NCI-H1048 (cell line): ENCODE results near the gene ATE1.
"Not testable (repeated sequence)": the region's sequence is repeated elsewhere in the genome, so short reads cannot be mapped to it uniquely, and the experiment has no call there.

Experiments
- DNase-seq: peaks from one replicate; lab custom pipeline; 2025; lab: John Stamatoyannopoulos, UW

Gene ATE1

GRCh38 chr10:121830101-121830500 is 97.7 kb downstream of the ATE1 start:
- DNase-seq, result no peak

- no peak for DNase-seq
Measured at GRCh38 chr10:121828045-121828444, 99.8 kb downstream of the ATE1 start.

- DNase-seq, result not testable (repeated sequence)
Measured at GRCh38 chr10:121826773-121827172, 101.1 kb downstream of the ATE1 start.

GRCh38 chr10:121823993-121824463 is 103.8 kb downstream of the ATE1 start:
- peak; percentile 23 for DNase-seq

- no peak for DNase-seq
Measured at GRCh38 chr10:121822724-121823123, 105.1 kb downstream of the ATE1 start.

GRCh38 chr10:121822180-121822579 is 105.7 kb downstream of the ATE1 start:
- no peak for DNase-seq

GRCh38 chr10:121819049-121819448 is 108.8 kb downstream of the ATE1 start:
- no peak for DNase-seq

- no peak for DNase-seq
Measured at GRCh38 chr10:121818599-121818998, 109.2 kb downstream of the ATE1 start.

GRCh38 chr10:121816197-121816596 is 111.6 kb downstream of the ATE1 start:
- no peak for DNase-seq

- no peak for DNase-seq
Measured at GRCh38 chr10:121813857-121814256, 114.0 kb downstream of the ATE1 start.

- DNase-seq, result no peak
Measured at GRCh38 chr10:121813211-121813815, 114.5 kb downstream of the ATE1 start.

GRCh38 chr10:121812031-121812430 is 115.8 kb downstream of the ATE1 start:
- DNase-seq, result no peak

GRCh38 chr10:121811386-121811785 is 116.4 kb downstream of the ATE1 start:
- DNase-seq, result no peak

GRCh38 chr10:121808835-121809234 is 119.0 kb downstream of the ATE1 start:
- no peak for DNase-seq

- DNase-seq, result no peak
Measured at GRCh38 chr10:121804460-121804859, 123.4 kb downstream of the ATE1 start.

GRCh38 chr10:121803611-121804010 is 124.2 kb downstream of the ATE1 start:
- no peak for DNase-seq

- DNase-seq, result no peak
Measured at GRCh38 chr10:121800831-121801230, 127.0 kb downstream of the ATE1 start.

- no peak for DNase-seq
Measured at GRCh38 chr10:121800146-121800545, 127.7 kb downstream of the ATE1 start.

- no peak for DNase-seq
Measured at GRCh38 chr10:121797490-121797889, 130.3 kb downstream of the ATE1 start.

- no peak for DNase-seq
Measured at GRCh38 chr10:121796342-121796741, 131.5 kb downstream of the ATE1 start.

- DNase-seq, result no peak
Measured at GRCh38 chr10:121792198-121792597, 135.6 kb downstream of the ATE1 start.

GRCh38 chr10:121791761-121792160 is 136.1 kb downstream of the ATE1 start:
- DNase-seq, result no peak

- no peak for DNase-seq
Measured at GRCh38 chr10:121788717-121789116, 139.1 kb downstream of the ATE1 start.

- no peak for DNase-seq
Measured at GRCh38 chr10:121788115-121788514, 139.7 kb downstream of the ATE1 start.
